HT1080 (cell line): ENCODE results near the gene EPC2. TPM values are rescaled to one million over a fixed set of nuclear protein-coding genes. Genes with fewer than 3 reads are reported as not detected.

ENCODE experiments used
- DNase-seq: peaks from one replicate; pipeline ENCODE4 v3.0.0-alpha.2; 2015; ENCODE audit warnings: low read depth
- small RNA-seq: library from RNA; depleted of rRNA; stranded (forward); fragments of <200 nt; gene quantifications from one replicate; pipeline ENCODE3, GENCODE V24; 2014
- total RNA-seq: library from RNA; depleted of rRNA; stranded (reverse); fragments of >200 nt; shearing (Covaris generic); gene quantifications from 2 replicates; pipeline ENCODE4 v1.2.3, GENCODE V29; 2014; rRNA removed

Gene EPC2
- total RNA-seq, 1 experiment from 2014 or later, result 17.1 TPM

- DNase-seq, result no peak
Observed at GRCh38 chr2:148802448-148803220, 158.1 kb downstream of the EPC2 start.

- no peak for DNase-seq
Observed at GRCh38 chr2:148810081-148810480, 165.5 kb downstream of the EPC2 start.

- peak; percentile 71 for DNase-seq
Observed at GRCh38 chr2:148812306-148812705, 167.8 kb downstream of the EPC2 start.

- DNase-seq, result peak; percentile 15
Observed at GRCh38 chr2:148813603-148814065, 169.1 kb downstream of the EPC2 start.

GRCh38 chr2:148814143-148814859 is 169.8 kb downstream of the EPC2 start:
- peak; percentile 17 for DNase-seq

- peak; percentile 18 for DNase-seq
Observed at GRCh38 chr2:148814860-148815419, 170.4 kb downstream of the EPC2 start.

GRCh38 chr2:148816176-148816575 is 171.6 kb downstream of the EPC2 start:
- DNase-seq, result no peak

- DNase-seq, result no peak
Observed at GRCh38 chr2:148817210-148817708, 172.7 kb downstream of the EPC2 start.

GRCh38 chr2:148819019-148819585 is 174.6 kb downstream of the EPC2 start:
- no peak for DNase-seq

GRCh38 chr2:148824190-148824589 is 179.6 kb downstream of the EPC2 start:
- no peak for DNase-seq

GRCh38 chr2:148826791-148827190 is 182.2 kb downstream of the EPC2 start:
- DNase-seq, result no peak

- DNase-seq, result no peak
Observed at GRCh38 chr2:148828941-148829340, 184.4 kb downstream of the EPC2 start.

- peak; percentile 65 for DNase-seq
Observed at GRCh38 chr2:148829618-148830017, 185.1 kb downstream of the EPC2 start.

- no peak for DNase-seq
Observed at GRCh38 chr2:148832637-148833036, 188.1 kb downstream of the EPC2 start.

Small RNA genes lying within 50 kb of the gene (small RNA-seq; reads per million reads assigned to genes)
- 0.18 reads per million for gene RNU2-9P
- not detected for gene RPS29P8

Other genes with a start within 250 kb of the EPC2 start
- gene KIF5C, start 230.5 kb downstream of the EPC2 start, total RNA-seq, result 4.7 and 5.4 TPM in 2 replicates